Astrocyte (in vitro differentiated cells and primary cell): ENCODE results near the gene CCNB1. TPM values are rescaled to one million over a fixed set of nuclear protein-coding genes. Genes with fewer than 3 reads are reported as not detected.

Source experiments
- DNase-seq: peaks from one replicate; pipeline ENCODE4 v3.0.0-alpha.2; 2010; ENCODE audit warnings: low read depth
- FAIRE-seq: peaks from 2 replicates; lab custom pipeline; 2011; peaks lifted over from hg19 to GRCh38; lab: Jason Lieb, UNC
- H2AFZ ChIP-seq: 2 replicates; pipeline ENCODE4 v1.6.0; 2012; ENCODE audit warnings: low read depth, low read length, inconsistent platforms
- H3K27ac ChIP-seq: 2 replicates; pipeline ENCODE4 v1.5.1; 2011; ENCODE audit warnings: low read depth, low read length, inconsistent platforms
- H3K27me3 ChIP-seq: 2 replicates; pipeline ENCODE4 v1.6.0; 2011; ENCODE audit warnings: low read length, inconsistent platforms; ENCODE audit not compliant: insufficient read depth
- H3K36me3 ChIP-seq: 2 replicates; pipeline ENCODE4 v1.5.1; 2011; ENCODE audit warnings: low read length, inconsistent platforms; ENCODE audit not compliant: insufficient read depth
- H3K4me1 ChIP-seq: 2 replicates; pipeline ENCODE4 v1.5.1; 2011; ENCODE audit warnings: low read length, inconsistent platforms; ENCODE audit not compliant: insufficient read depth
- H3K4me2 ChIP-seq: 2 replicates; pipeline ENCODE4 v1.6.0; 2012; ENCODE audit warnings: low read length, inconsistent platforms
- H3K4me3 ChIP-seq: 2 replicates; pipeline ENCODE4 v1.5.1; 2011; ENCODE audit warnings: low read depth, mild to moderate bottlenecking, low read length, inconsistent platforms; ENCODE audit not compliant: insufficient read depth
- H3K79me2 ChIP-seq: 2 replicates; pipeline ENCODE4 v1.6.0; 2012; ENCODE audit warnings: mild to moderate bottlenecking, low read length, inconsistent platforms; ENCODE audit not compliant: insufficient read depth
- H3K9ac ChIP-seq: 2 replicates; pipeline ENCODE4 v1.6.0; 2012; ENCODE audit warnings: mild to moderate bottlenecking, low read length, inconsistent platforms
- H3K9me3 ChIP-seq: 2 replicates; pipeline ENCODE4 v1.5.1; 2012; ENCODE audit warnings: low read depth, mild to moderate bottlenecking, low read length, inconsistent platforms; ENCODE audit not compliant: insufficient read depth
- H4K20me1 ChIP-seq: 2 replicates; pipeline ENCODE4 v1.6.0; 2012; ENCODE audit warnings: low read length, inconsistent platforms; ENCODE audit not compliant: insufficient read depth
- H3K27ac Mint-ChIP-seq: one replicate; pipeline ENCODE4 v1.8.0; 2021; ENCODE audit warnings: mild to moderate bottlenecking, mixed read lengths; ENCODE audit not compliant: unreplicated experiment
- H3K27me3 Mint-ChIP-seq: one replicate; pipeline ENCODE4 v1.8.0; 2021; ENCODE audit warnings: low read depth, mixed read lengths; ENCODE audit not compliant: unreplicated experiment
- H3K36me3 Mint-ChIP-seq: one replicate; pipeline ENCODE4 v1.8.0; 2021; ENCODE audit warnings: low read depth, mixed read lengths; ENCODE audit not compliant: unreplicated experiment
- H3K4me1 Mint-ChIP-seq: one replicate; pipeline ENCODE4 v1.8.0; 2021; ENCODE audit warnings: low read depth, mixed read lengths; ENCODE audit not compliant: unreplicated experiment
- H3K4me3 Mint-ChIP-seq: one replicate; pipeline ENCODE4 v1.8.0; 2021; ENCODE audit warnings: mild to moderate bottlenecking, moderate library complexity, mixed read lengths; ENCODE audit not compliant: unreplicated experiment
- H3K9me3 Mint-ChIP-seq: one replicate; pipeline ENCODE4 v1.8.0; 2021; ENCODE audit warnings: mild to moderate bottlenecking, mixed read lengths; ENCODE audit not compliant: unreplicated experiment
- EZH2 ChIP-seq: IDR thresholded peaks from 2 replicates; pipeline ENCODE4 v1.6.1; 2012; ENCODE audit warnings: mild to moderate bottlenecking, low read length, inconsistent platforms; ENCODE audit not compliant: insufficient read depth
- total RNA-seq: library from RNA; stranded (reverse); gene quantifications from 2 replicates; pipeline ENCODE4 v1.2.1, GENCODE V29; 2021
- TF ChIP-seq, protein P1 (sequence below): IDR thresholded peaks from 2 replicates; pipeline ENCODE4 v1.5.1; 2011; ENCODE audit warnings: low read depth, mild to moderate bottlenecking, inconsistent platforms, low read length, moderate library complexity; ENCODE audit not compliant: insufficient read depth

Gene CCNB1
- total RNA-seq, 1 donor from 2014 or later: 49.8 TPM

- peak within 1 kb of the TSS; percentile 90 for H3K27ac ChIP-seq
- peak within 1 kb of the TSS; percentile 99 for H3K27ac Mint-ChIP-seq
- H3K27me3 ChIP-seq: no peaks in the 10 kb centered on the region
- H3K4me1 Mint-ChIP-seq: no peaks in the 10 kb centered on the region
- FAIRE-seq (no peak), DNase-seq (peak; percentile 75)
- TF ChIP-seq, protein P1, sequence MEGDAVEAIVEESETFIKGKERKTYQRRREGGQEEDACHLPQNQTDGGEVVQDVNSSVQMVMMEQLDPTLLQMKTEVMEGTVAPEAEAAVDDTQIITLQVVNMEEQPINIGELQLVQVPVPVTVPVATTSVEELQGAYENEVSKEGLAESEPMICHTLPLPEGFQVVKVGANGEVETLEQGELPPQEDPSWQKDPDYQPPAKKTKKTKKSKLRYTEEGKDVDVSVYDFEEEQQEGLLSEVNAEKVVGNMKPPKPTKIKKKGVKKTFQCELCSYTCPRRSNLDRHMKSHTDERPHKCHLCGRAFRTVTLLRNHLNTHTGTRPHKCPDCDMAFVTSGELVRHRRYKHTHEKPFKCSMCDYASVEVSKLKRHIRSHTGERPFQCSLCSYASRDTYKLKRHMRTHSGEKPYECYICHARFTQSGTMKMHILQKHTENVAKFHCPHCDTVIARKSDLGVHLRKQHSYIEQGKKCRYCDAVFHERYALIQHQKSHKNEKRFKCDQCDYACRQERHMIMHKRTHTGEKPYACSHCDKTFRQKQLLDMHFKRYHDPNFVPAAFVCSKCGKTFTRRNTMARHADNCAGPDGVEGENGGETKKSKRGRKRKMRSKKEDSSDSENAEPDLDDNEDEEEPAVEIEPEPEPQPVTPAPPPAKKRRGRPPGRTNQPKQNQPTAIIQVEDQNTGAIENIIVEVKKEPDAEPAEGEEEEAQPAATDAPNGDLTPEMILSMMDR: no peak
- peaks cover 6% of the 10 kb centered on the region for H3K4me1 ChIP-seq
- H3K9ac ChIP-seq: peak within 1 kb of the TSS; percentile 93
- peak within 1 kb of the TSS; percentile 96 for H2AFZ ChIP-seq
- H3K36me3 ChIP-seq: no peaks in the 10 kb centered on the region
- no peaks in the 10 kb centered on the region for H4K20me1 ChIP-seq
- no peaks in the 10 kb centered on the region for H3K9me3 ChIP-seq
- H3K27me3 Mint-ChIP-seq: no peaks in the 10 kb centered on the region
- peaks cover 12% of the 10 kb centered on the region for H3K79me2 ChIP-seq
- H3K4me2 ChIP-seq: peak within 1 kb of the TSS; percentile 94
- H3K9me3 Mint-ChIP-seq: no peaks in the 10 kb centered on the region
- H3K4me3 Mint-ChIP-seq: peak within 1 kb of the TSS; percentile 97
- H3K36me3 Mint-ChIP-seq: no peaks in the 10 kb centered on the region
- peak within 1 kb of the TSS; percentile 93 for H3K4me3 ChIP-seq
These were observed 22.5 kb downstream of the CCNB1 start, which contains the start of gene CENPH for GRCh38 chr5:69189162-69190086. Gene CENPH, plus strand, starts transcription at chr5:69189583. Its CDS starts 52 bp downstream, at chr5:69189635.

GRCh38 chr5:69202497-69202896, 35.5 kb downstream of the CCNB1 start:
- Mint-ChIP-seq H3K27ac (peak overlapping the region; percentile 11), H3K27me3 (no peaks in the 10 kb centered on the region), H3K36me3 (no peaks in the 10 kb centered on the region), H3K4me1 (peaks cover 7% of the 10 kb centered on the region), H3K9me3 (no peaks in the 10 kb centered on the region), H3K4me3 (no peak overlapping the region)
- H2AFZ ChIP-seq: no peak overlapping the region
- no peaks in the 10 kb centered on the region for H4K20me1 ChIP-seq
- no peaks in the 10 kb centered on the region for H3K27me3 ChIP-seq
- H3K27ac ChIP-seq: no peak overlapping the region
- H3K36me3 ChIP-seq: peaks cover 2% of the 10 kb centered on the region
- TF ChIP-seq, protein P1: no peak
- TF ChIP-seq EZH2: no peak
- no peaks in the 10 kb centered on the region for H3K79me2 ChIP-seq
- no peaks in the 10 kb centered on the region for H3K9me3 ChIP-seq
- H3K9ac ChIP-seq: no peak overlapping the region
- no peak overlapping the region for H3K4me2 ChIP-seq
- no peaks in the 10 kb centered on the region for H3K4me1 ChIP-seq
- no peak overlapping the region for H3K4me3 ChIP-seq
- DNase-seq (no peak), FAIRE-seq (no peak)
